ENCODE data around the gene LRBA. TPM values are rescaled to one million over a fixed set of nuclear protein-coding genes. Genes with fewer than 3 reads are reported as not detected.
A peak's percentile ranks its signal among the peaks of the same experiment; 100 is the strongest.

Gene LRBA
- total RNA-seq, 1 experiment from 2014 or later, result 55.3 TPM

DNA sequence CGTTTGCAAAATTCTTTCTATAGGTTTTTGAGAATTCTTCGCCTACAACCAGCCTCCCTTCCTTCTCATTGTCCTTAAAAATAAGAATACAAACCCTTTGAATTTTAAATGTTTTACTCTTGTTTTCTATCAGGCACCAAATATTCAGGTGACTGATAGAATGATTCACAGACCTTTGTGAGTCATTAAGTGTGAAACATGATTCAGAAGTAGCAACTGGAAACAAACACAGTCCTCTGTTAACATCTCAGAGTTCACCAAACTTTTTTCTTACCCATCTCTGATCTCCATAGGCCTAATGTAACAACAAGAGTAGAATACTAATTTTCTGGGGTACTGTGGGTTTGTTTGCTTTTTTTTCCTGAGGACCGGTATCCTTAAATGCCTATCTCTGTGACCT is 496.5 kb downstream of the LRBA start:
- Histone ChIP-seq H4K8ac (replicated peaks; ENCODE audit: insufficient read length, low read depth, low read length) (no peak overlapping the region), H3K56ac (ENCODE audit: insufficient read length, low read depth, low read length) (no peak overlapping the region), H3K14ac (ENCODE audit: insufficient read depth, low read length) (no peak overlapping the region), H2AFZ (ENCODE audit: low read length) (no peak overlapping the region), H3K4ac (ENCODE audit: low read depth, low read length) (no peak overlapping the region), H2AK5ac (ENCODE audit: insufficient read length, low read length) (no peak overlapping the region), H2BK15ac (ENCODE audit: low read depth, low read length) (no peak overlapping the region), H3K18ac (ENCODE audit: insufficient read length, low read depth, low read length) (no peak overlapping the region), H3K27ac (ENCODE audit: insufficient read length, low read depth, low read length) (no peak overlapping the region), H3K9ac (ENCODE audit: extremely low read depth, insufficient read length, low read length) (no peak overlapping the region), H3K79me1 (ENCODE audit: insufficient read depth, low read depth, low read length, poor library complexity, severe bottlenecking) (no peaks in the 10 kb centered on the region), H2BK5ac (ENCODE audit: insufficient read length, low read length) (no peak overlapping the region), H2BK120ac (ENCODE audit: low read depth, low read length, poor library complexity, severe bottlenecking) (no peak overlapping the region), H3K4me1 (ENCODE audit: insufficient read depth, low read length) (no peaks in the 10 kb centered on the region), H4K91ac (ENCODE audit: insufficient read length, low read depth, low read length) (no peak overlapping the region), H2BK20ac (ENCODE audit: low read depth, low read length, poor library complexity, severe bottlenecking) (no peak overlapping the region), H3T11ph (ENCODE audit: low read length) (no peak overlapping the region), H3K4me2 (ENCODE audit: insufficient read depth, insufficient read length, low read length) (no peak overlapping the region), H2BK12ac (ENCODE audit: insufficient read length, low read depth, low read length) (no peak overlapping the region), H3K23me2 (ENCODE audit: insufficient read length, low read depth, low read length, poor library complexity, severe bottlenecking) (no peaks in the 10 kb centered on the region), H4K5ac (ENCODE audit: insufficient read length, low read depth, low read length) (no peak overlapping the region), H3K27me3 (ENCODE audit: insufficient read depth, low read length) (no peaks in the 10 kb centered on the region), H3K9me3 (ENCODE audit: control insufficient read depth, low read depth, low read length) (no peaks in the 10 kb centered on the region), H3K79me2 (ENCODE audit: insufficient read depth, low read length) (no peaks in the 10 kb centered on the region), H3K23ac (ENCODE audit: insufficient read length, low read depth, low read length) (no peak overlapping the region), H4K20me1 (ENCODE audit: control insufficient read depth, insufficient read depth, insufficient read length) (no peaks in the 10 kb centered on the region)
- Mint-ChIP-seq H3K4me1 (peaks cover 5% of the 10 kb centered on the region in 2 experiments), H3K9me3 (no peaks in the 10 kb centered on the region), H3K4me3 (no peak overlapping the region), H3K36me3 (ENCODE audit: insufficient read depth in 1 of 3, low read depth in 3 of 3) (no peaks in the 10 kb centered on the region; a peak in 1 of 7 replicates), H3K27ac (peak overlapping the region; percentile 23 to 86 (median 45); a peak in 4 of 7 replicates), H3K27me3 (ENCODE audit: low read depth) (no peaks in the 10 kb centered on the region)
- no CpG with 5 or more reads among the region's 3 CpGs for WGBS (ENCODE audit: extremely low coverage, insufficient read length, low lambda C conversion rate)
- no peak for TF ChIP-seq CTCF (conservative IDR thresholded peaks at IDR 0.05)
- DNase-seq, result no peak
